ENCODE results near the gene NR1D2. TPM values are rescaled to one million over a fixed set of nuclear protein-coding genes. Genes with fewer than 3 reads are reported as not detected.

Gene NR1D2
- total and polyA plus RNA-seq, 2 experiments from 2014 or later = 6.6 to 20.7 TPM

DNA sequence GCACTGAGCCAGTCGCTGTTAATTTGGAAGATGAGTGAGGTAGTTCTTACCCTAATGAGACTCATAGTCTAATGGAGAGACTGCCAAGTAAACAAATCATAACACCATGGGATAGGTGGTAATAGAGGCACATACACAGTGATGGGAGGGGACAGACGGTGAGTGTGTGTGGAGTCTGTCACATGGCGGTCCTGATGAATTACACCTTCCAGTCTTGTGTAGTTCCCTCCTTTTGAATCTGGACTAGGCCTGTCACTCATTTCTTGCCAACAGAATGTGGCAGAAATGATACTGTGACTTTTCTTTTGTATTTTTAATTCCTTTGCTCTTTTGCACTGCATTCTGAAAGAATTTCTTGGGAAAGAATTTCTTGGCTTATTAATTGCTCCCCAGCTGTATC, 78.1 kb downstream of the NR1D2 start (continued):
- TF ChIP-seq, protein P1, sequence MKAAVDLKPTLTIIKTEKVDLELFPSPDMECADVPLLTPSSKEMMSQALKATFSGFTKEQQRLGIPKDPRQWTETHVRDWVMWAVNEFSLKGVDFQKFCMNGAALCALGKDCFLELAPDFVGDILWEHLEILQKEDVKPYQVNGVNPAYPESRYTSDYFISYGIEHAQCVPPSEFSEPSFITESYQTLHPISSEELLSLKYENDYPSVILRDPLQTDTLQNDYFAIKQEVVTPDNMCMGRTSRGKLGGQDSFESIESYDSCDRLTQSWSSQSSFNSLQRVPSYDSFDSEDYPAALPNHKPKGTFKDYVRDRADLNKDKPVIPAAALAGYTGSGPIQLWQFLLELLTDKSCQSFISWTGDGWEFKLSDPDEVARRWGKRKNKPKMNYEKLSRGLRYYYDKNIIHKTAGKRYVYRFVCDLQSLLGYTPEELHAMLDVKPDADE (IDR thresholded peaks at IDR 0.05) = no peak

GRCh38 chr3:24025805-24026204, 80.7 kb downstream of the NR1D2 start:
- Histone ChIP-seq H3K27ac (ENCODE audit: low read depth) (no peak overlapping the region), H3K4me2 (no peak overlapping the region), H4K20me1 (replicated peaks; ENCODE audit: insufficient read depth) (no peaks in the 10 kb centered on the region), H3K4me1 (ENCODE audit: insufficient read depth) (no peaks in the 10 kb centered on the region), H3K36me3 (ENCODE audit: insufficient read depth) (no peaks in the 10 kb centered on the region), H3K9me2 (ENCODE audit: insufficient read depth) (no peaks in the 10 kb centered on the region), H2AFZ (no peak overlapping the region), H3K4me3 (no peak overlapping the region), H3K79me2 (replicated peaks; ENCODE audit: insufficient read depth) (no peaks in the 10 kb centered on the region), H3F3A (replicated peaks; ENCODE audit: low read depth) (no peaks in the 10 kb centered on the region), H3K27me3 (ENCODE audit: insufficient read depth) (no peaks in the 10 kb centered on the region)
- no peak for ATAC-seq
- DNase-seq (ENCODE audit: low spot score) = no peak
- Mint-ChIP-seq H3K9me3 (no peaks in the 10 kb centered on the region), H3K4me3 (no peak overlapping the region), H3K27ac (no peak overlapping the region), H3K4me1 (no peaks in the 10 kb centered on the region; the same call in 2 of the 3 replicates), H3K27me3 (ENCODE audit: insufficient read depth, low read depth, poor library complexity) (peaks cover 3% of the 10 kb centered on the region), H3K36me3 (ENCODE audit: low read depth) (no peaks in the 10 kb centered on the region)
- TF ChIP-seq EZH2phosphoT487 (IDR thresholded peaks at IDR 0.05; ENCODE audit: unreplicated experiment) (no peak), CREB1 (CRISPR knock-in tag; IDR thresholded peaks at IDR 0.05; ENCODE audit: low read depth) (no peak), JUNB (IDR thresholded peaks at IDR 0.05; ENCODE audit: unreplicated experiment) (no peak), ZNF331 (CRISPR knock-in tag; IDR thresholded peaks at IDR 0.05; ENCODE audit: low read depth) (no peak), POLR2AphosphoS5 (IDR thresholded peaks at IDR 0.05; ENCODE audit: low read depth) (no peak), STAT1 (IDR thresholded peaks at IDR 0.05; ENCODE audit: unreplicated experiment) (no peak), NANOG (IDR thresholded peaks at IDR 0.05; ENCODE audit: borderline replicate concordance) (no peak), ZNF114 (CRISPR knock-in tag; IDR thresholded peaks at IDR 0.05) (no peak)
- TF ChIP-seq, protein P2, sequence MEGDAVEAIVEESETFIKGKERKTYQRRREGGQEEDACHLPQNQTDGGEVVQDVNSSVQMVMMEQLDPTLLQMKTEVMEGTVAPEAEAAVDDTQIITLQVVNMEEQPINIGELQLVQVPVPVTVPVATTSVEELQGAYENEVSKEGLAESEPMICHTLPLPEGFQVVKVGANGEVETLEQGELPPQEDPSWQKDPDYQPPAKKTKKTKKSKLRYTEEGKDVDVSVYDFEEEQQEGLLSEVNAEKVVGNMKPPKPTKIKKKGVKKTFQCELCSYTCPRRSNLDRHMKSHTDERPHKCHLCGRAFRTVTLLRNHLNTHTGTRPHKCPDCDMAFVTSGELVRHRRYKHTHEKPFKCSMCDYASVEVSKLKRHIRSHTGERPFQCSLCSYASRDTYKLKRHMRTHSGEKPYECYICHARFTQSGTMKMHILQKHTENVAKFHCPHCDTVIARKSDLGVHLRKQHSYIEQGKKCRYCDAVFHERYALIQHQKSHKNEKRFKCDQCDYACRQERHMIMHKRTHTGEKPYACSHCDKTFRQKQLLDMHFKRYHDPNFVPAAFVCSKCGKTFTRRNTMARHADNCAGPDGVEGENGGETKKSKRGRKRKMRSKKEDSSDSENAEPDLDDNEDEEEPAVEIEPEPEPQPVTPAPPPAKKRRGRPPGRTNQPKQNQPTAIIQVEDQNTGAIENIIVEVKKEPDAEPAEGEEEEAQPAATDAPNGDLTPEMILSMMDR (conservative IDR thresholded peaks at IDR 0.05; ENCODE audit: low read depth in 2 of 2) = no peak
- TF ChIP-seq, protein P3, sequence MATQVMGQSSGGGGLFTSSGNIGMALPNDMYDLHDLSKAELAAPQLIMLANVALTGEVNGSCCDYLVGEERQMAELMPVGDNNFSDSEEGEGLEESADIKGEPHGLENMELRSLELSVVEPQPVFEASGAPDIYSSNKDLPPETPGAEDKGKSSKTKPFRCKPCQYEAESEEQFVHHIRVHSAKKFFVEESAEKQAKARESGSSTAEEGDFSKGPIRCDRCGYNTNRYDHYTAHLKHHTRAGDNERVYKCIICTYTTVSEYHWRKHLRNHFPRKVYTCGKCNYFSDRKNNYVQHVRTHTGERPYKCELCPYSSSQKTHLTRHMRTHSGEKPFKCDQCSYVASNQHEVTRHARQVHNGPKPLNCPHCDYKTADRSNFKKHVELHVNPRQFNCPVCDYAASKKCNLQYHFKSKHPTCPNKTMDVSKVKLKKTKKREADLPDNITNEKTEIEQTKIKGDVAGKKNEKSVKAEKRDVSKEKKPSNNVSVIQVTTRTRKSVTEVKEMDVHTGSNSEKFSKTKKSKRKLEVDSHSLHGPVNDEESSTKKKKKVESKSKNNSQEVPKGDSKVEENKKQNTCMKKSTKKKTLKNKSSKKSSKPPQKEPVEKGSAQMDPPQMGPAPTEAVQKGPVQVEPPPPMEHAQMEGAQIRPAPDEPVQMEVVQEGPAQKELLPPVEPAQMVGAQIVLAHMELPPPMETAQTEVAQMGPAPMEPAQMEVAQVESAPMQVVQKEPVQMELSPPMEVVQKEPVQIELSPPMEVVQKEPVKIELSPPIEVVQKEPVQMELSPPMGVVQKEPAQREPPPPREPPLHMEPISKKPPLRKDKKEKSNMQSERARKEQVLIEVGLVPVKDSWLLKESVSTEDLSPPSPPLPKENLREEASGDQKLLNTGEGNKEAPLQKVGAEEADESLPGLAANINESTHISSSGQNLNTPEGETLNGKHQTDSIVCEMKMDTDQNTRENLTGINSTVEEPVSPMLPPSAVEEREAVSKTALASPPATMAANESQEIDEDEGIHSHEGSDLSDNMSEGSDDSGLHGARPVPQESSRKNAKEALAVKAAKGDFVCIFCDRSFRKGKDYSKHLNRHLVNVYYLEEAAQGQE (IDR thresholded peaks at IDR 0.05; ENCODE audit: unreplicated experiment) = no peak
- TF ChIP-seq, protein P4, sequence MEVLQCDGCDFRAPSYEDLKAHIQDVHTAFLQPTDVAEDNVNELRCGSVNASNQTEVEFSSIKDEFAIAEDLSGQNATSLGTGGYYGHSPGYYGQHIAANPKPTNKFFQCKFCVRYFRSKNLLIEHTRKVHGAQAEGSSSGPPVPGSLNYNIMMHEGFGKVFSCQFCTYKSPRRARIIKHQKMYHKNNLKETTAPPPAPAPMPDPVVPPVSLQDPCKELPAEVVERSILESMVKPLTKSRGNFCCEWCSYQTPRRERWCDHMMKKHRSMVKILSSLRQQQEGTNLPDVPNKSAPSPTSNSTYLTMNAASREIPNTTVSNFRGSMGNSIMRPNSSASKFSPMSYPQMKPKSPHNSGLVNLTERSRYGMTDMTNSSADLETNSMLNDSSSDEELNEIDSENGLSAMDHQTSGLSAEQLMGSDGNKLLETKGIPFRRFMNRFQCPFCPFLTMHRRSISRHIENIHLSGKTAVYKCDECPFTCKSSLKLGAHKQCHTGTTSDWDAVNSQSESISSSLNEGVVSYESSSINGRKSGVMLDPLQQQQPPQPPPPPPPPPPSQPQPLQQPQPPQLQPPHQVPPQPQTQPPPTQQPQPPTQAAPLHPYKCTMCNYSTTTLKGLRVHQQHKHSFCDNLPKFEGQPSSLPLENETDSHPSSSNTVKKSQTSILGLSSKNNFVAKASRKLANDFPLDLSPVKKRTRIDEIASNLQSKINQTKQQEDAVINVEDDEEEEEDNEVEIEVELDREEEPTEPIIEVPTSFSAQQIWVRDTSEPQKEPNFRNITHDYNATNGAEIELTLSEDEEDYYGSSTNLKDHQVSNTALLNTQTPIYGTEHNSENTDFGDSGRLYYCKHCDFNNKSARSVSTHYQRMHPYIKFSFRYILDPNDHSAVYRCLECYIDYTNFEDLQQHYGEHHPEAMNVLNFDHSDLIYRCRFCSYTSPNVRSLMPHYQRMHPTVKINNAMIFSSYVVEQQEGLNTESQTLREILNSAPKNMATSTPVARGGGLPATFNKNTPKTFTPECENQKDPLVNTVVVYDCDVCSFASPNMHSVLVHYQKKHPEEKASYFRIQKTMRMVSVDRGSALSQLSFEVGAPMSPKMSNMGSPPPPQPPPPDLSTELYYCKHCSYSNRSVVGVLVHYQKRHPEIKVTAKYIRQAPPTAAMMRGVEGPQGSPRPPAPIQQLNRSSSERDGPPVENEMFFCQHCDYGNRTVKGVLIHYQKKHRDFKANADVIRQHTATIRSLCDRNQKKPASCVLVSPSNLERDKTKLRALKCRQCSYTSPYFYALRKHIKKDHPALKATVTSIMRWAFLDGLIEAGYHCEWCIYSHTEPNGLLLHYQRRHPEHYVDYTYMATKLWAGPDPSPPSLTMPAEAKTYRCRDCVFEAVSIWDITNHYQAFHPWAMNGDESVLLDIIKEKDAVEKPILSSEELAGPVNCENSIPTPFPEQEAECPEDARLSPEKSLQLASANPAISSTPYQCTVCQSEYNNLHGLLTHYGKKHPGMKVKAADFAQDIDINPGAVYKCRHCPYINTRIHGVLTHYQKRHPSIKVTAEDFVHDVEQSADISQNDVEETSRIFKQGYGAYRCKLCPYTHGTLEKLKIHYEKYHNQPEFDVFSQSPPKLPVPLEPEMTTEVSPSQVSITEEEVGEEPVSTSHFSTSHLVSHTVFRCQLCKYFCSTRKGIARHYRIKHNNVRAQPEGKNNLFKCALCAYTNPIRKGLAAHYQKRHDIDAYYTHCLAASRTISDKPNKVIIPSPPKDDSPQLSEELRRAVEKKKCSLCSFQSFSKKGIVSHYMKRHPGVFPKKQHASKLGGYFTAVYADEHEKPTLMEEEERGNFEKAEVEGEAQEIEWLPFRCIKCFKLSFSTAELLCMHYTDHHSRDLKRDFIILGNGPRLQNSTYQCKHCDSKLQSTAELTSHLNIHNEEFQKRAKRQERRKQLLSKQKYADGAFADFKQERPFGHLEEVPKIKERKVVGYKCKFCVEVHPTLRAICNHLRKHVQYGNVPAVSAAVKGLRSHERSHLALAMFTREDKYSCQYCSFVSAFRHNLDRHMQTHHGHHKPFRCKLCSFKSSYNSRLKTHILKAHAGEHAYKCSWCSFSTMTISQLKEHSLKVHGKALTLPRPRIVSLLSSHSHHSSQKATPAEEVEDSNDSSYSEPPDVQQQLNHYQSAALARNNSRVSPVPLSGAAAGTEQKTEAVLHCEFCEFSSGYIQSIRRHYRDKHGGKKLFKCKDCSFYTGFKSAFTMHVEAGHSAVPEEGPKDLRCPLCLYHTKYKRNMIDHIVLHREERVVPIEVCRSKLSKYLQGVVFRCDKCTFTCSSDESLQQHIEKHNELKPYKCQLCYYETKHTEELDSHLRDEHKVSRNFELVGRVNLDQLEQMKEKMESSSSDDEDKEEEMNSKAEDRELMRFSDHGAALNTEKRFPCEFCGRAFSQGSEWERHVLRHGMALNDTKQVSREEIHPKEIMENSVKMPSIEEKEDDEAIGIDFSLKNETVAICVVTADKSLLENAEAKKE (CRISPR knock-in tag; IDR thresholded peaks at IDR 0.05) = no peak
- TF ChIP-seq, protein P1 (IDR thresholded peaks at IDR 0.05) = no peak
